Mucosa of descending colon (tissue), 3 donors: ENCODE measurements around the gene NOXA1. TPM values are rescaled to one million over a fixed set of nuclear protein-coding genes. Genes with fewer than 3 reads are reported as not detected.

Experiments used
- ATAC-seq: fragments of 200-7000 bp; cut with Tn5 transposase; one replicate; pipeline ENCODE4 v1.9.1; 2020; ENCODE audit warnings: mild to moderate bottlenecking, moderate library complexity
- DNase-seq, 3 donors: peaks; one replicate each; pipeline ENCODE4 v3.0.0-alpha.2; 2020
- H3K36me3 ChIP-seq: fragments of 200-600 bp; one replicate; pipeline ENCODE4 v1.8.0; 2021; ENCODE audit warnings: low read depth, mild to moderate bottlenecking
- H3K4me1 ChIP-seq: fragments of 200-600 bp; one replicate; pipeline ENCODE4 v1.8.0; 2021; ENCODE audit warnings: low read depth, mild to moderate bottlenecking
- H3K4me3 ChIP-seq: fragments of 200-600 bp; one replicate; pipeline ENCODE4 v1.8.0; 2021; ENCODE audit warnings: mild to moderate bottlenecking
- H3K9me3 ChIP-seq: fragments of 200-600 bp; one replicate; pipeline ENCODE4 v1.8.0; 2021; ENCODE audit warnings: mild to moderate bottlenecking
- CTCF ChIP-seq: fragments of 200-600 bp; IDR thresholded peaks from one replicate; pipeline ENCODE4 v1.8.0; 2022; ENCODE audit warnings: antibody characterized with exemption, mild to moderate bottlenecking
- intact Hi-C, 2 donors: fragments of 100-400 bp; cut with DNase I in 1 of 2; cut with micrococcal nuclease in 1 of 2; formaldehyde crosslinking; loops; one replicate each; pipeline versions ENCODE4 v1.11.0 to v1.11.1; 2022; cut with DNase I, micrococcal nuclease
- total RNA-seq, 3 donors: library from RNA; stranded (reverse); fragmentation: NEBNext Ultra II Directional in 2 of 3; extraction: Animal tissue kit (Norgen Biotek cat#: 25700) in 2 of 3; gene quantifications; one replicate each; pipeline versions ENCODE4 v1.2.1 to v1.2.4, GENCODE V29; 2021 to 2023
- donor health status: DM: no; HTN: no; CAD: no; lungs with moderate emphysema.
- donor health status: DM: no; HTN: no; CAD: no.
- donor health status: DM: no; HTN: yes; CAD: no.

NOXA1 gene
- total RNA-seq, 3 donors from 2014 or later = 18.0 to 41.5 (median 27.2) TPM

- Histone ChIP-seq H3K4me1 (peaks cover 4% of the 10 kb centered on the region), H3K36me3 (no peaks in the 10 kb centered on the region), H3K4me3 (no peak overlapping the region), H3K9me3 (no peaks in the 10 kb centered on the region)
- DNase-seq (peak; percentile 76 to 86 (median 79)), ATAC-seq (peak; percentile 69)
- intact Hi-C loops = no loop called here
- no peak for TF ChIP-seq CTCF
Measured at GRCh38 chr9:137429974-137430722, 7.0 kb downstream of the NOXA1 start.

GRCh38 chr9:137430723-137431415, 7.7 kb downstream of the NOXA1 start:
- peaks cover 10% of the 10 kb centered on the region for H3K4me1 ChIP-seq
- peak in 2 of 3 donors; percentile 36 to 55 for DNase-seq
- no peaks in the 10 kb centered on the region for H3K9me3 ChIP-seq
- H3K4me3 ChIP-seq = no peak overlapping the region
- no peak for TF ChIP-seq CTCF
- ATAC-seq = no peak
- intact Hi-C loops = no loop called here
- no peaks in the 10 kb centered on the region for H3K36me3 ChIP-seq

- Histone ChIP-seq H3K4me1 (peaks cover 16% of the 10 kb centered on the region), H3K9me3 (no peaks in the 10 kb centered on the region), H3K4me3 (no peak overlapping the region), H3K36me3 (no peaks in the 10 kb centered on the region)
- DNase-seq = peak in 1 of 3 donors; percentile 50
- intact Hi-C loops = no loop called here
- no peak for TF ChIP-seq CTCF
- ATAC-seq = no peak
Measured at GRCh38 chr9:137431416-137431931, 8.3 kb downstream of the NOXA1 start.

- H3K4me3 ChIP-seq = no peak overlapping the region
- H3K9me3 ChIP-seq = no peaks in the 10 kb centered on the region
- no peaks in the 10 kb centered on the region for H3K36me3 ChIP-seq
- ATAC-seq (no peak), DNase-seq (peak in 1 of 3 donors; percentile 52)
- TF ChIP-seq CTCF = no peak
- intact Hi-C loops = no loop called here
- H3K4me1 ChIP-seq = peaks cover 28% of the 10 kb centered on the region
Measured at GRCh38 chr9:137432687-137433348, 9.6 kb downstream of the NOXA1 start.

GRCh38 chr9:137433349-137433915, 10.2 kb downstream of the NOXA1 start:
- peak in 1 of 3 donors; percentile 33 for DNase-seq
- intact Hi-C loops = no loop called here
- no peak for ATAC-seq
- Histone ChIP-seq H3K4me3 (no peak overlapping the region), H3K36me3 (no peaks in the 10 kb centered on the region), H3K4me1 (peaks cover 33% of the 10 kb centered on the region), H3K9me3 (no peaks in the 10 kb centered on the region)
- TF ChIP-seq CTCF = no peak
